HG03064 (cell line): ENCODE results near the gene CDK5R1.
A peak's percentile ranks its signal among the peaks of the same experiment; 100 is the strongest.

Experiments
- ATAC-seq: cut with Tn5 transposase; IDR thresholded peaks from one replicate; pipeline ENCODE4 v1.9.1; 2021; ENCODE audit warnings: low read depth; ENCODE audit not compliant: unreplicated experiment

Gene CDK5R1

GRCh38 chr17:32470405-32471167 is 16.2 kb upstream of the CDK5R1 start:
- no peak for ATAC-seq

GRCh38 chr17:32471652-32472051 is 15.1 kb upstream of the CDK5R1 start:
- no peak for ATAC-seq

GRCh38 chr17:32475258-32475657 is 11.5 kb upstream of the CDK5R1 start:
- ATAC-seq = no peak

DNA sequence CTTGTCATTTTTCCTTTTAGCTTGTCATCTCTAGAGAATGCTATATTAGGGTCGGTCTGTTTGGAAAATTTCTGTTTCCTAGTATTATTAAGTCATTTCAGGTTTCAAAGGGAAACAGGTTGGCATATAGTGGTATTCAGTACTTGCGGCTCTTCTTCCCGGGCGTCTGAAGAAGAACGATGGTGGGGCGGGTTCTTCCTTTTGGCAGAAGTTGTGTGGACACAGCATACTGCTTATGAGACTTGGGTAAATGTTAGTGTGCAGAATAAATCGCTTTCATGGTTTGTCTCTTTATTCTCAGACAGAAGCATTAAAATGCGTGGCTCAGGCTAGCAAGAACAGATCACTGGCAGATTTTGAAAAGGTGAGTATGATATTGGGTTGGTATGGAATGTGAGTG is 9.6 kb upstream of the CDK5R1 start:
- no peak for ATAC-seq

GRCh38 chr17:32479074-32479617 is 7.6 kb upstream of the CDK5R1 start:
- no peak for ATAC-seq

GRCh38 chr17:32481193-32481592 is 5.6 kb upstream of the CDK5R1 start:
- no peak for ATAC-seq

DNA sequence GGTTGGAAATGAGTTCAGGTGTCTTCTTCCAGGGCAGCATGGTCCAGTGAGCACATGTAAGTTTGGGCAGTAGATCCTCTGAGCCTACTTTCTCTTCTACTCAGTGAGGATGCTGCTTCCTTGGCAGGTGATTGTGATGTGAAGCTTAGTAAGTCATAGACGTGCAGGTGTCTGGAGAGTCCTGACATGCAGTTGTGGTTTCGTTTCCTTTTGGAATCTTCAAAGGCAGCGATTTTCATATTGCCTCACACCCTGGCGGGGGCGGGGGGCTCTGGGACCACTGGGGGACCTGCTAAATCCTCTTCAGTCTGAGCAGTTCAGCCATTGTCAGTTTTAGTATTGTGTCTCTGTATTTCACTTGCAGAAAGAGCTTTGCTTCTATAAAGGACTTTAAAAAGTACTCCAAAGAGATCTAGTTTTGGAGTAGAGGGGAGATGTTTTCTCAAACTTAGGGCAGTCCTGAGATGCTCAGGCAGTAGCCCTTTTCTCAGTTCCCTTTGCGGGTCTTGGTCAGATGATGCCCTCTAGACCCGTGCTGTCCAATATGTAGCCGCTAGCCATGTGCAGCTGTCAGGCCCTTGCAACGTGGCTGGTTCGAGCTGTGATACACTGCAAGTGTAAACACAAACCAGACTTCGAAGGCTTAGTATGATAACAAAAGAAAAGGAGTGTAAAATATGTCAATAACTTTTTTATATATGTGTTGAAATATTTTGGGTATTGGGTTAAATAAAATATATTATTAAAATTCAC is 4.0 kb upstream of the CDK5R1 start:
- no peak for ATAC-seq

- ATAC-seq = no peak
Observed at GRCh38 chr17:32483451-32484019, 3.3 kb upstream of the CDK5R1 start.

DNA sequence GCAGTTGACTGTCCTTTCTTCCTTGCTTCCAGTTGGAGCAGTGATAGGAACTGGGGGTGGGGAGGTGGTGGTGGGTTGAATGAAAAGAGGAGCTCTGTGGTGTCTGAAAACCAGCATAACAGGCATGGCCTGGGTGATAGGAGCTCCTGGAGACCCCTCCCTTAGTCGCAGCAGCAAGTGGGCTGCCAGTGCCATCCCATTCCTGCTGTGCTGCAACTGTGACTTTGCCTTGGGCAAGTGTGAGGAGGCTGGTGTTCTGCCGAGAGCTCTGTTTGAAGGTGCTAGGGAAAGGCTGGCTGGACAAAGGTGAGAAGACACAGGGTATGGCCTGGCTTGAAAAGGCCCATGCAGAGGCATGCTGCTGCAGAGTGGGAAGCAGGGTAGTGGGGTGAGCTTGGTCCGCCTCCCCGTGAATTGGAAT is 2.7 kb upstream of the CDK5R1 start:
- no peak for ATAC-seq

DNA sequence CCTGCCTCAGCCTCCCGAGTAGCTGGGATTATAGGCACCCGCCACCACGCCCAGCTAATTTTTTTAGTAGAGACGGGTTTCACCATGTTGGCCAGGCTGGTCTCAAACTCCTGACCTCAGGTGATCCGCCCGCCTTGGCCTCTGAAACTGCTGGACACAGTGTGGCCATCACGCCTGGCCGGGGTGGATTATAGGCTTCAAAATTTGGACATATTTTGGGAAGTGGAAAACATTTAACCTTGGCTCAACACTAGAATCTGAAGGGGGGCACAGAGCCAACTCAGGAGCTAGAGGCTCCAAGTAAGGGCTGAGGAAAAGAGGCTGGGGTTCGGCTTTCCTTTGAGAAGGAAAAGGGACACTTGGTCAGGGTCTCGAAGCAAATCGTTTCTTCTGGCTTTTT is 2.2 kb upstream of the CDK5R1 start:
- ATAC-seq = no peak

- no peak for ATAC-seq
Observed at GRCh38 chr17:32485261-32486110, 1.3 kb upstream of the CDK5R1 start.

GRCh38 chr17:32486111-32486700 is 587 bp upstream of the CDK5R1 start:
- peak; percentile 55 for ATAC-seq

DNA sequence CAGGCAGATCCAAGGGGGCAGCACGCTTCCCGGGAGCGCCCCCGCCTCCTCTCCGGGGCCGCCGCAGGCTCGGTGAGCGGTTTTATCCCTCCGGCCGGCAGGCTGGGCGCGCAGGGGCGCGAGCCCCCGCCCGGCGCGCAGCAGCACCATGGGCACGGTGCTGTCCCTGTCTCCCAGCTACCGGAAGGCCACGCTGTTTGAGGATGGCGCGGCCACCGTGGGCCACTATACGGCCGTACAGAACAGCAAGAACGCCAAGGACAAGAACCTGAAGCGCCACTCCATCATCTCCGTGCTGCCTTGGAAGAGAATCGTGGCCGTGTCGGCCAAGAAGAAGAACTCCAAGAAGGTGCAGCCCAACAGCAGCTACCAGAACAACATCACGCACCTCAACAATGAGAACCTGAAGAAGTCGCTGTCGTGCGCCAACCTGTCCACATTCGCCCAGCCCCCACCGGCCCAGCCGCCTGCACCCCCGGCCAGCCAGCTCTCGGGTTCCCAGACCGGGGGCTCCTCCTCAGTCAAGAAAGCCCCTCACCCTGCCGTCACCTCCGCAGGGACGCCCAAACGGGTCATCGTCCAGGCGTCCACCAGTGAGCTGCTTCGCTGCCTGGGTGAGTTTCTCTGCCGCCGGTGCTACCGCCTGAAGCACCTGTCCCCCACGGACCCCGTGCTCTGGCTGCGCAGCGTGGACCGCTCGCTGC is 832 bp downstream of the CDK5R1 start:
- ATAC-seq = peak; percentile 25

- ATAC-seq = no peak
Observed at GRCh38 chr17:32488177-32488542, 1.4 kb downstream of the CDK5R1 start.

GRCh38 chr17:32488604-32489180 is 1.9 kb downstream of the CDK5R1 start:
- no peak for ATAC-seq

- ATAC-seq = no peak
Observed at GRCh38 chr17:32489320-32490100, 2.7 kb downstream of the CDK5R1 start.

- ATAC-seq = no peak
Observed at GRCh38 chr17:32490101-32490482, 3.3 kb downstream of the CDK5R1 start.
